Measurements from ENCODE around the gene CROCC2. TPM values are rescaled to one million over a fixed set of nuclear protein-coding genes. Genes with fewer than 3 reads are reported as not detected.

The CROCC2 gene
- total and polyA plus RNA-seq, 2 donors from 2014 or later: 0.13 TPM; not detected in 1

- Histone ChIP-seq H3K9ac (ENCODE audit: low read length in 3 of 3) (no peak overlapping the region), H3K36me3 (ENCODE audit: control insufficient read depth in 2 of 3, insufficient read depth in 3 of 3, low read length in 3 of 3) (no peaks in the 10 kb centered on the region), H3K4me3 (ENCODE audit: low read length in 3 of 3) (no peak overlapping the region), H3K9me3 (ENCODE audit: control insufficient read depth in 2 of 3, insufficient read depth in 1 of 3, low read length in 3 of 3) (no peaks in the 10 kb centered on the region), H3K27ac (ENCODE audit: low read depth in 2 of 2, low read length in 2 of 2) (no peak overlapping the region), H3K4me1 (ENCODE audit: control insufficient read depth in 2 of 3, insufficient read depth in 2 of 3, low read depth in 1 of 3, low read length in 3 of 3) (no peaks in the 10 kb centered on the region), H3K27me3 (ENCODE audit: control insufficient read depth, insufficient read depth, low read length) (no peaks in the 10 kb centered on the region)
- no peak for TF ChIP-seq CTCF (IDR thresholded peaks at IDR 0.05; ENCODE audit: borderline replicate concordance, extremely low read depth, insufficient read depth)
- DNase-seq (peak in 2 of 5 donors; percentile 6 to 41), FAIRE-seq (no peak)
- intact Hi-C loops (cut with DNase I): no loop called here
These were observed 15.8 kb downstream of the CROCC2 start for GRCh38 chr2:240921995-240922244.

GRCh38 chr2:240922245-240922981 lies 16.3 kb downstream of the CROCC2 start:
- Histone ChIP-seq H3K4me1 (ENCODE audit: control insufficient read depth in 2 of 3, insufficient read depth in 2 of 3, low read depth in 1 of 3, low read length in 3 of 3) (no peaks in the 10 kb centered on the region), H3K9ac (ENCODE audit: low read length in 3 of 3) (no peak overlapping the region), H3K27me3 (ENCODE audit: control insufficient read depth, insufficient read depth, low read length) (no peaks in the 10 kb centered on the region), H3K27ac (ENCODE audit: low read depth in 2 of 2, low read length in 2 of 2) (no peak overlapping the region), H3K9me3 (ENCODE audit: control insufficient read depth in 2 of 3, insufficient read depth in 1 of 3, low read length in 3 of 3) (no peaks in the 10 kb centered on the region), H3K36me3 (ENCODE audit: control insufficient read depth in 2 of 3, insufficient read depth in 3 of 3, low read length in 3 of 3) (no peaks in the 10 kb centered on the region), H3K4me3 (ENCODE audit: low read length in 3 of 3) (no peak overlapping the region)
- DNase-seq (peak in 3 of 5 donors; percentile 7 to 64 (median 26)), FAIRE-seq (no peak)
- intact Hi-C loops (cut with DNase I): no loop called here
- no peak for TF ChIP-seq CTCF (IDR thresholded peaks at IDR 0.05; ENCODE audit: borderline replicate concordance, extremely low read depth, insufficient read depth)

- TF ChIP-seq CTCF (IDR thresholded peaks at IDR 0.05; ENCODE audit: borderline replicate concordance, extremely low read depth, insufficient read depth): no peak
- no peak for FAIRE-seq
- H3K9me3 ChIP-seq (ENCODE audit: control insufficient read depth in 2 of 3, insufficient read depth in 1 of 3, low read length in 3 of 3): peaks cover 0 to 2% (median 0%) of the 10 kb centered on the region in 3 donors
These were observed 16.9 kb downstream of the CROCC2 start for GRCh38 chr2:240922982-240923537.

More at GRCh38 chr2:240922982-240923537, 16.9 kb downstream of the CROCC2 start:
- H3K9ac ChIP-seq (ENCODE audit: low read length in 3 of 3): no peak overlapping the region
- no peak overlapping the region for H3K4me3 ChIP-seq (ENCODE audit: low read length in 3 of 3)
- DNase-seq: peak in 4 of 5 donors; percentile 8 to 38 (median 24)
- no peaks in the 10 kb centered on the region for H3K27me3 ChIP-seq (ENCODE audit: control insufficient read depth, insufficient read depth, low read length)
- no peaks in the 10 kb centered on the region for H3K4me1 ChIP-seq (ENCODE audit: control insufficient read depth in 2 of 3, insufficient read depth in 2 of 3, low read depth in 1 of 3, low read length in 3 of 3)
- H3K27ac ChIP-seq (ENCODE audit: low read depth in 2 of 2, low read length in 2 of 2): no peak overlapping the region
- intact Hi-C loops (cut with DNase I): no loop called here
- no peaks in the 10 kb centered on the region for H3K36me3 ChIP-seq (ENCODE audit: control insufficient read depth in 2 of 3, insufficient read depth in 3 of 3, low read length in 3 of 3)
